ENCODE data around the gene ETV5. TPM values are rescaled to one million over a fixed set of nuclear protein-coding genes. Genes with fewer than 3 reads are reported as not detected.

ETV5 gene
- polyA plus RNA-seq, 1 of the 3 experiments (the other 2 are of a cell fraction): 20.9 TPM

DNA sequence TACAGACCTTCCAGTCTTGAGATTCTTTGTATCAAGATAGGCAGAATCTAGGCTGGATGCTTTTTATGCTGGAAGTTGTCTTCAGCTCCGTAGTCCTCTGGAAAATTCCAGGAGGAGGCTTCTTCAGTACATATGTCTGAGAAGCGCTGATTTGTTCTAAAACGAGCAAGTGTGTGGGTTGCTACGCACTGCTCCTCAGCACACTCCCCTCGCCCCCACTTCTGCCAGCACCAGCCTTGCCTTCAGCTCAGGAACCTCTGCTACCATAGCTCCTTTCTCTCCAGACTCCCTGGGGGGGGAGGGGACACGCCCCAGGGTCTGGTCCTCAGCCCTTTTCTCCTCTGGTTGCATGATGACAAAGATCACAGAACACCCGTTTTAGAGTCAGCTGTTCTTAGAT, 95.6 kb downstream of the ETV5 start:
- Histone ChIP-seq H2AFZ (ENCODE audit: low read depth) (no peak overlapping the region), H3K79me2 (ENCODE audit: insufficient read depth) (no peaks in the 10 kb centered on the region), H3K4me1 (ENCODE audit: control insufficient read depth in 1 of 2, insufficient read depth in 2 of 2, low read depth in 1 of 2, low read length in 1 of 2) (no peaks in the 10 kb centered on the region), H3K27ac (ENCODE audit: low read depth in 2 of 2, low read length in 1 of 2) (no peak overlapping the region), H3K9me2 (no peaks in the 10 kb centered on the region), H3F3A (replicated peaks; ENCODE audit: insufficient read depth) (no peaks in the 10 kb centered on the region), H3K27me3 (ENCODE audit: insufficient read depth) (peaks cover 6% of the 10 kb centered on the region; the same call in 1 of the 2 replicates), H3K36me3 (replicated peaks in 1 of 2; ENCODE audit: control insufficient read depth in 1 of 2, insufficient read depth in 2 of 2, low read length in 1 of 2) (no peaks in the 10 kb centered on the region), H3K4me3 (ENCODE audit: low read depth in 2 of 2, low read length in 1 of 2) (no peak overlapping the region), H3K9ac (no peak overlapping the region), H4K20me1 (ENCODE audit: insufficient read depth) (no peaks in the 10 kb centered on the region), H3K4me2 (no peak overlapping the region), H3K9me3 (0 out of 2 replicates have a peak, but pooled peaks cover 7% of the 10 kb centered on the region)
- DNase-seq: no peak
- WGBS (ENCODE audit: low lambda C conversion rate): 41% methylated on average over 7 of the region's 7 CpGs
- ChIA-PET POLR2A (no interaction called here), CTCF (interaction anchor here (1.0 to 1.5 kb wide), 4 partner anchors 10 to 196 kb away, joined by 3 to 5 read pairs (median 4); no protein-coding TSS in a partner anchor)
- no peak for TF ChIP-seq SIN3A (IDR thresholded peaks at IDR 0.05; ENCODE audit: borderline replicate concordance, low read depth, low read length)
- no peak for TF ChIP-seq RCOR1 (IDR thresholded peaks at IDR 0.05; ENCODE audit: low read length)
- TF ChIP-seq, protein P1, sequence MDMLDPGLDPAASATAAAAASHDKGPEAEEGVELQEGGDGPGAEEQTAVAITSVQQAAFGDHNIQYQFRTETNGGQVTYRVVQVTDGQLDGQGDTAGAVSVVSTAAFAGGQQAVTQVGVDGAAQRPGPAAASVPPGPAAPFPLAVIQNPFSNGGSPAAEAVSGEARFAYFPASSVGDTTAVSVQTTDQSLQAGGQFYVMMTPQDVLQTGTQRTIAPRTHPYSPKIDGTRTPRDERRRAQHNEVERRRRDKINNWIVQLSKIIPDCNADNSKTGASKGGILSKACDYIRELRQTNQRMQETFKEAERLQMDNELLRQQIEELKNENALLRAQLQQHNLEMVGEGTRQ (IDR thresholded peaks at IDR 0.05; ENCODE audit: borderline replicate concordance, low read depth, low read length): no peak
- no peak for TF ChIP-seq FOXJ3 (CRISPR knock-in tag; IDR thresholded peaks at IDR 0.05)
- TF ChIP-seq EZH2phosphoT487 (IDR thresholded peaks at IDR 0.05; ENCODE audit: borderline replicate concordance, low read depth): no peak
- no peak for TF ChIP-seq CHD2 (IDR thresholded peaks at IDR 0.05; ENCODE audit: low read length, partially characterized antibody)
- no peak for TF ChIP-seq YY1 (IDR thresholded peaks at IDR 0.05; ENCODE audit: low read depth)
- TF ChIP-seq ELF1 (IDR thresholded peaks at IDR 0.05): no peak
- TF ChIP-seq NFIC (IDR thresholded peaks at IDR 0.05; ENCODE audit: borderline replicate concordance): no peak
- TF ChIP-seq TAF1 (IDR thresholded peaks at IDR 0.05; ENCODE audit: borderline replicate concordance, low read depth, low read length): no peak
- TF ChIP-seq, protein P2, sequence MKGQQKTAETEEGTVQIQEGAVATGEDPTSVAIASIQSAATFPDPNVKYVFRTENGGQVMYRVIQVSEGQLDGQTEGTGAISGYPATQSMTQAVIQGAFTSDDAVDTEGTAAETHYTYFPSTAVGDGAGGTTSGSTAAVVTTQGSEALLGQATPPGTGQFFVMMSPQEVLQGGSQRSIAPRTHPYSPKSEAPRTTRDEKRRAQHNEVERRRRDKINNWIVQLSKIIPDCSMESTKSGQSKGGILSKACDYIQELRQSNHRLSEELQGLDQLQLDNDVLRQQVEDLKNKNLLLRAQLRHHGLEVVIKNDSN (IDR thresholded peaks at IDR 0.05; ENCODE audit: borderline replicate concordance, low read depth): no peak
- TF ChIP-seq PBX3 (IDR thresholded peaks at IDR 0.05): no peak
- no peak for TF ChIP-seq MXI1 (IDR thresholded peaks at IDR 0.05; ENCODE audit: low read depth, low read length)
- no peak for TF ChIP-seq IRF3 (IDR thresholded peaks at IDR 0.05; ENCODE audit: low read depth, low read length)
- TF ChIP-seq RXRA (IDR thresholded peaks at IDR 0.05; ENCODE audit: borderline replicate concordance, low read depth): no peak
- no peak for TF ChIP-seq RAD21 (IDR thresholded peaks at IDR 0.05; ENCODE audit: low read length)
- no peak for TF ChIP-seq GATA2 (CRISPR knock-in tag; IDR thresholded peaks at IDR 0.05)
- TF ChIP-seq REST (IDR thresholded peaks at IDR 0.05; ENCODE audit: low read depth, low read length): no peak
- no peak for TF ChIP-seq EP300 (IDR thresholded peaks at IDR 0.05; ENCODE audit: borderline replicate concordance in 1 of 2, low read depth in 1 of 2, low read length in 1 of 2)
- no peak for TF ChIP-seq FOSL2 (IDR thresholded peaks at IDR 0.05; ENCODE audit: borderline replicate concordance, low read depth)
